Measurements from ENCODE around the gene COL25A1.
"Not testable (repeated sequence)": the region's sequence is repeated elsewhere in the genome, so short reads cannot be mapped to it uniquely, and the experiment has no call there.

The COL25A1 gene

DNA sequence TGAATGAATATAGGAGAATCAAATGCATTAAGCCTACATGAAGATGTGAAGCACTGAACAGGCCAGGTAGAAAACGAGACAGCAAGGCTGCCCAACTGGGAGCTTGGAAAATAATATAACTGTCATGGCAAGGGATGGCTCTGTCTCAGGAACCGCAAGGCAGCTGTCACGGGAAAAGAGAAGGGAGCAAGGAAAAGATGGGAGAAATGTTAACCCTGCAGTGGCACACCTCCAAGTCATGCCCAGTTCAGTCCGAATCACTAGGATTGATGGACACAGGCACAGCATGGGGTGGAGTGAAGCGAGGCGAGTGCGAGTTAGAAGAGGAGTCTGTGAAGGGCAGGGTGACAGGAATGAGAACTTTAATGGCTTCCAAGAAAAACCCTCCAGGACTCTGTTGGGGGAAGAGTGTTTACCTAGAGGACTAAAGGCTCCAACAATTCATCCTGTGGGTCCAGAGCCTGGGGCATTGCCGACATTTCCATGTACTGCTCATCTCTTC is 395.5 kb downstream of the COL25A1 start:
- DNase-seq (ENCODE audit: low read depth): no peak

DNA sequence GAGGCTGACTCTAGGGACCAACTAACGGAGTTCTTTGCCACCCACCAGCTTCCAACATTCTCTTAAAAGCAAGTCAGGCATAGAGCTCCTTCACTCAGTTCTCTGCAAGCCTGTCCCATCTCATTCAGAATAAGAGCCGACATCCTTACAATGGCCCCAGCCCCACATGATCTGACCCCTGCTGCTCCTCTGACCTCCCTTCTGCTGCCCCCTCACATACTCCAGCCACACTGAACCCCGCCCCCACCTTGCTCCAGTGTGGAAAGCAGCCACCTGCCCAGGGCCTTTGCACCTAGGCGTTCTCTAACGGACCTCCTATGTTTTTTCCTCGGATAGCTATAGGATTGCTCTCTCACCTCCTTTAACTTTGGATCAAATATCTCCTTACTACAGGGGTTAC is 396.5 kb downstream of the COL25A1 start:
- DNase-seq (ENCODE audit: low read depth): no peak

DNA sequence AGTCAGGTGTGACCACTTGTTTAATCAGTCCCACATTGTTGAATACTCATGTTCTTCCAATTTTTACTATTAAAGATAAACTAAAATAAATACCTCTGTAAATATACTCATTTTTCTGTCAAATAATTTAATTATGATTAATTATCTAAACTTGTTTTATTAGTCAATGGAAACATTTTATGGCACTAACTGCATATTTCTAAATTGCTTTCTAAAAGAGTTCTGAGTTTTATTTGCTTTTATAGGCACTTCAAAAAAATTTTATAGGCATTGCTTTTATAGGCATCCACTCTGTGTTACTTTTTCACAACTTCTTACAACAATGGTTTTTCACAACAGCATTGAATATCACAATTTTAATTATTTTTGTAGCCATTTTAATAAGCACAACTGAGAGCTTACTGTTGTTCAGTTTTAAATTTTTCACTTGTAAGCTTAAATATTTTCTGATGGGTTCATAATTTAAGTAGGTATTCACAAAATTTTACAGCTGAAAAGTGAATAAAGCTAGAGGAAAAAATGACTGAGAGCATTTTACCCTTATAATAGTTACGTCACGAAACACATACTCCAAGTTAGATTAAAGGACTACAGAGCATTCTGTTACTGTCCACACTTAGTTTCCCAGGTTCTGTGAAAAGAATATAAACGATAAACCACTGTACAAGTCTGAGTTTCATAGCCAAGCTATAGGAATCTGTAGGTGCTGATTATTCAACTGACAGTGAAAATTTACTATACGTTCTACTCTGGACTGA is 398.8 kb downstream of the COL25A1 start:
- no peak for DNase-seq (ENCODE audit: low read depth)

DNA sequence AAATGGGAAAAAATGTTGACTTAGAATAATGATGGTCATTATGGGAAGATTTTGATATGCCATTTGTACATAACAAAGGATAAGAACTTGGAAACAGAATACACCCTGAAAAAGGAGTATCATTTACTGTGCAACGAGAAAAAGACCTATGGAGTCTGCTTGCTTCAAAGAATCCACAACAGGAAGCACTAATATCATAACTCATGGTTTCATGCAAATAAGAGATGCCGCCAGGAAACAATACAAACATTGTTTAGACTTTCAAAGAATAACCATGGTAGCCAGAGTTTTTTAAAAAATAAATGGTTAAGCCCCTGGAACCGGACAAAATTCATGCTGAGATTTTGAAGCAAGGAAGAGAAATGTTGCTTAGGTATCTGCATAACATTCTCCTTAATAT is 399.7 kb downstream of the COL25A1 start:
- no peak for DNase-seq (ENCODE audit: low read depth)

DNA sequence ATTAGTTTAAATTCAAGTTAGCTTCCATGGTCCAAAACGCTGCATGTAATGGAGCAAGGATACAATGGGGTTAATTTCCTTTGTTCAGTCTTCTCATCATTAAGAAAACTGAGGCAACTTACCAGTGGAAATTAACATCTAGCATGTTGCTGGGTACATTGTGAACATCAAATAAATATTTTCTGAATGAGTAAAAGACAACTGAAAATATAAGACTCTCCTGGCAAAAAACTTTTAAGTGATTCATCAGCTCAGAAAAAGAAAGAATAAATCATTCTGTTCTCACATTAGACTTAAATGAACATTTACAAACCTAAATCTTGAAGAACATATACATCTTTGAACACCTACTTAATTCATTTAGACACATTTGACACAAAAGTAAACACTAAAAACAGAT is 401.2 kb downstream of the COL25A1 start:
- DNase-seq (ENCODE audit: low read depth): no peak

DNA sequence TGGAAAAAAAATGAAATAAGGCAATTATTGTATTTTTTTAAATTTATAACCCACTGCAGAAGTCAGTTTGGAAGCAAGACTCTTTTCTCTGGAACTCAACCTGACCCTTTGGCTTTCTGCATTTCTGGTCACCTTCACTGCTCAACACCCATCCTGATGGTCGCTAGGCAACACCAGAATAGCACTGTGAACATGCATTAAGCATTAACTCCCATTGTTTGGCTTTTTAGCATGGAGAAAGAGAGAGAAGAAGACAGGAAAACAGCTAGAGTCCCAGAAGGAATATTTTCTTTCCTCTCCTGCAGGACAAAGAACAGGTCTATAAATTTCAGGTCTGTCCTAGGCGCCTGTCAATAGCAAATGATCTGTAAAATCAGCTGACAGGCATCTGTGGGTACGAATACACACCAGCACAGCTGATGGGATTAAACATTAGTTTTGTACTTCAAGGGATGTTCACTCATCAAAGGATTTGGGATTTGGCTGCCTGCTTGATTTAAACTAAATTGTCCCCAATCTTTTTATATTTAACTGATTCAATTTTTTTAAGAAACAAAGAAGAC is 402.4 kb downstream of the COL25A1 start:
- no peak for DNase-seq (ENCODE audit: low read depth)

DNA sequence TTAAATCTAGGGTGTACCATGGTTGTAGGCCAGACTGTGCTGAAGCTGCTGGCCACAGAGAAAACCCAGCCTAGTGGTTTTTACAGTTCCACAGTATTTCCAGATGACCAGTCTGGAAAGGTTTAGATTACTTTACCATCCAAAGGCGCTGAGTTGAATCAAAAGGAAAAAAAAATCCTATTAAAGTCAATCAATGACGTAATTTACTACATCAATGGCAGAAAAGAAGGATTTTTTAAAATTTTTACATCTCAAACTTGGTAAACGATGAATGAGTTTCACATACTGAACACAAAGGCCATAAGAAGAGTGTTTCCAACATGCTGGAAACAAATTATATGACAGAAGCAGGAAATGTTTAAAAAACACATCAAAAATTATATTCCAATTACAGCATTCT is 409.0 kb downstream of the COL25A1 start:
- no peak for DNase-seq (ENCODE audit: low read depth)

DNA sequence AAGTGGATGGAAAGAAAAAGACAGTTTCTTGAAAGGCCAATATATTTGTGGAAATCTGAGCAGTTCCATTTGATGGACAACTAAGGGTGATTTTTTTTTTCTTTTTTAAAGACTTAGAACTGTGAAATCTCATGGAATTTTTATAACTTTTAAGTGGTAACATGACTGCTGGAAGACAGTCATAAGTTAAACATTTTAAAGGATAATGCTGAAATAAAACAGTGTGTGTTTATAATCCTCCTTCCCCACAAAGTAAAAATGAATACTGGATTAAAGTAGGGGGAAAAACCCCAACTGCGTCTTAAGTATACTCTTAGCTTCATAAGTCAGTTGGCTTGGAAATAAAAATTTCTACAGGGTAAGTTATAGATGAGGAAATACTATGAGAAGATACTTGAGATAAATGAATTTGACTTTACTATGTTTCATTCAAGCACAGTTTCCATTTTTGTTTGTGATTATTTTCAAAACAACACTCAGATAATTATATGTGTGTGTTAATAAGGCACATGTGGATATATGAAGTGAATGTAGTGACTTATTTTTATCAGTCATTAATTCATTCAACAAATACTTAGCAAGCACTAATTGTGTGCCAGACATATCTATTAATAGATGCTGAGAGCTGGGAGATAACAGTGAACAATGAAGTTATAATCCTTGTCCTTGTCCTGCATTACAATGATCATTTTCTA is 410.4 kb downstream of the COL25A1 start:
- no peak for DNase-seq (ENCODE audit: low read depth)

DNA sequence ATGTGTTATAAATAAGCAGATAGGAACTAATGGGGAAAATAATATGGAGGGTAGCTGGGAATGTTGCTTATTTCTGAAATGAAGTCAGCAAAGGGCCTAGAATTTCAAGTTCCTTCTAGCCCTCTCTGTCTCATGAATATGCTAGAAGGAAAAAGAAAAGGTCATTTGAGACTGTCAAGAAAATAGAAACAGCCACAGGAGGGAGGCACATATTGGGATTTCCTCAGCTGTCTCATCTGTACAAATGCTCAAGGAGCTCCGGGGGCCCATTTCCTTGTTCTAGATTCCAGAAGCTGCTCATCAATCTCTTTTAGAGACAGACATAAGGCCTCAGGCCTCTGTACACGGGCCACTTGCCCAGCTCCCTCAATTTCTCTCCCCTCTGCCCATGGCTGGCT is 412.0 kb downstream of the COL25A1 start:
- no peak for DNase-seq (ENCODE audit: low read depth)

DNA sequence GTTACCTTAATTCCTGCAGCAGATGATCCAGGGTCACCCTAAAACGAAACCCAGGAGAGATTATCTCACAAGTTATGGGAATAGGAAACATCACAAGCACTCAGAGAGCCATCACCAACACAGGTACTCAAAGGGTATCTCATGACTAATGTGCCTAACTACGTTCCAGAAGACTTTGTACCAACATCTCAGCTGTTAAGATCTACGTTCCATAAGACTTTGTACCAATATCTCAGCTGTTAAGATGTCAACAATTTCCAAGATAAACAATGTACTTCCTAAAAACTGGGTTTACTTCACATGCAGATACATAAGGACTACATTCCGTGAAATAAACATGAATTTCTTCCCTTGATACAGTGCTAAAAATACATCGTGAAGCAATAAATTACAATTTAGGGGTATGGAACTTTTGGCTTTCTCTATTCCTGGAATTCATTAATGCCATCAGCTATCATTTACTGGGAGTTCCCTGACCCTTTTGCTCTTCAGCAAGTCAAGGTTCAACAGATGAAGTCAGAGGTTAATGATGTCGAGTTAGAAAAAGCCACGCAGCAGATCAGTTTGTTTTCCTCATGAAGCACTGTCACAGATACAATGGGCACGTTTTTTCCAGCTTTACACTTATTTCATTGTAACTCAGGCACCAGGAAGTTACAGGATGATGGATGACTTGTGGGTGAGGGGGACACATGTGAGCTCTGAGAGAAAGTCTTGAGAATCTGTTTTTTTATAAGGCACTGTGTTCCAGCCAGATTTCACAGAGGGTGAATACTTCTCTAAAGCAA is 412.6 kb downstream of the COL25A1 start:
- DNase-seq (ENCODE audit: low read depth): no peak

DNA sequence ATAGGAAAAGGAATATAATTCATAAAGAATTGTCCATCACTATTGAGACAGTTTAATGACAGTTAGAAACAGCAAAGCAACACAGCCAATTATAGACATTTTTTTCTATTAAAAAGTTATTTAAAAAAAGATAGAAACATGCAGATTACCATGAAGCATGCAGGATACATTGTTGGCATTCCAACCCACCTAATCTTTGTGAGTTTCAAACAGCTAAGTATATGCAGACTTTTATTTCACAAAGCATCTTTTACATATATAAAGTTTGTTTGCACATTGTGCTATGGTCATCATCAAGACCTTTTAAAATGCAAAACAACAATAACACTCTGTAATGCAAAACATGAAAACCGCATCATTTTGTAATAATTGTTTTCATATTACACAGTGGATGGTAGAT is 413.7 kb downstream of the COL25A1 start:
- no peak for DNase-seq (ENCODE audit: low read depth)

DNA sequence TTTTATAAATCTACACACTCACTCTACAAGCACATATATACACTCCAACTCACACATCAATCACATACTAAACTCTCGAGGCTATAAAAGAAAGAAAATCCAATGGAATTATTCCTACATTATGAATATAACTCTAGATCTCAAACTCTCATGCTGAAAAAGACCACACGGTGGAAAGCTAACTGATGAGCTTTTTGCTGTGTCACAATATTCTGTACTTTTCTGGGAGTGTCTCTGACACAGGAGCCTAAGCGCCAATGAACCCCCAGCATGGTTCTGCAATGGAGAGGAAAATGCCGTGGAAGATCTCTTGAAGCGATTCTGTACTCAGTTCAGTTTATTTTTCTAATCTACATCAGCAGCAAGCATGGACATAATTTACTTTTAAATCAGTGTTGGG is 415.4 kb downstream of the COL25A1 start:
- no peak for DNase-seq (ENCODE audit: low read depth)

DNA sequence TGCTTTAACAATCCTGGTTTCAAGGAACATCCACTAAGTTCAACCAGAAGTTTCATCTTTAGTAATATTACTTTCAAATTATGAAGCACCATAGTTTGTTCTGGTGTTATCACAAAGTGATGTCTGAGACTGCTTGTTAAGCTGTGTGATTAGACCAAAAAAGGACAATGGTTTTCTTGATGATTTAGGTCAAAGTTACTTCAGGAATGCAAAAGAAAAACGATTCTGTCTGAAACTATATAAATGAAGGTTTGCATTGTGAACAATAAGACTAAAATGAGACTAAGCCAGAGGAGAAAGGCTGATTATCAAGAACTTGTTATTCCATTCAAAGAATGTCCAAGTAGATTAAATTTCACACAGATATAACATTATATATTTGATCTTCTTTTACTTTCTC is 417.2 kb downstream of the COL25A1 start:
- DNase-seq (ENCODE audit: low read depth): no peak

DNA sequence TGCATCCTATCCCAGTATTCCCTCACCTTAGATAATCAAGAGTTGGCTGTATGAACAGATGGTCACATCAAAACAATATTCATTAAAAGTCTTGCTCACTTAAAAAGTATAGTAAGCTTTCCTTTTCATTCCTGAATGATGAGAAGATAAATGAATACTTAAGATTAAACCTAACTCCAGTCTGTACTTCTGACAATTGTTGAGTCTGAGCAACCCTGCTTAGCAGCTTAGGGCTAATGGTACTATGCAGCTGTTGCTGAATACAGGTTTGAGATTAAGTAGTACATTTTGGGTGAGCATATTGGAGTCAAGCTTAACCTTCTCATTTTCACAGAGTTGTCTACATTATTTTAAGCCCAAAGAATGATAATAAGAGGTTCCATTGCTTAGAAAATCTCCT is 417.9 kb downstream of the COL25A1 start:
- no peak for DNase-seq (ENCODE audit: low read depth)

DNA sequence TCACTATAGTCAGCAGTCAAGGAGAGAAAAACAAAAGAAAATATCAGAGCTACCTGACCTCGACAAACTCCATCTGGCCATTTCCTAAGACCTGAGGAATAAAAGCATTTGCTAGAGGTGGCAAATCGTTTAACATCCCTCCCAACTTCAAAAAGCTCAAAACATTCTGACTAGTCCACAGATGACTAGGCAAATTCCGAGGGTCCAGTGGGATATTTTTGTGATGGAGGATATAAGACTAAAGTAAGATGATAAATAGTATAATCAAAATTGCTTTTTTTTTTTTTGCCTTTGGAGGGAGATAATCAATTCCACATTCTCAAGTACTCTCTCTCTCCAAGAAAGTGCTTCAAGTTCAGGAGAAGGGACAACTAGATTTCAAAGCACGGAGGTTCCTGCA is 420.5 kb downstream of the COL25A1 start:
- DNase-seq (ENCODE audit: low read depth): no peak

DNA sequence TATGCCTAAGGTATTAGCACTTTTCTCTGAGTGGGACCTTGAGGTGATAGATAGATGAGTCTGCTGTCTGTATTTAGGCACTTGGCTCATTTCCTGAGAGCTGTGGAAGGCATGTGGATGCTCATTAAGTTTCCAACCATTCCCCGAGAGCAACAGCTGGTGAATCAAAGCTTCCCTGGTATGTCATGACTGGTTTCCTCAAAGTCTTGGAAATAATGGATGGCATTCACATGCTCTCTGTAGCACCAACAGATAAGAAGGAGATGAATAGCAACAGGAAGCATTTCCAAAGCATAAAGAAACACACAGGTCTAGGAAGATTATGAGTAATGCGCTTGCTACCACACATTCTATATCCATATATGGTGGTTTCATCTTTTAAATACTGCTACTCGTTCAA is 421.3 kb downstream of the COL25A1 start:
- DNase-seq (ENCODE audit: low read depth): no peak

DNA sequence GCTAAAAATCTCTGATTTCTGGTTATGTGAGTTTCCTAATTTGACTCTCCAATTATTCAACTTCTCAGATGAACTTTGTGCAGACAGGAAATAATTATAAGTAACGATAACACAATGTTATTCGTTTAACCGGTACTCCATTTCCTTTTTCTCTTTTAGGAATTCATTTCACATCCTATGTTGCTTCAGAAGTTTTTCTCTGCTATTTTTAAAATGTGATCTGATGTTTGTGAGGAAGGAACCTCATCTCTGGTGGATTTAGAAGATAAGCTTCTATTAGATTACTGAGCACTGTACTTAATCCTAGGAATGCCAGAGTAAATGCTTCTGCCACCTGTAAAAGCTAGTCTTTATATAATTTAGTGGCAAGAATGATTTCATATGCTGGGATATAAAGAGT is 423.7 kb downstream of the COL25A1 start:
- no peak for DNase-seq (ENCODE audit: low read depth)

DNA sequence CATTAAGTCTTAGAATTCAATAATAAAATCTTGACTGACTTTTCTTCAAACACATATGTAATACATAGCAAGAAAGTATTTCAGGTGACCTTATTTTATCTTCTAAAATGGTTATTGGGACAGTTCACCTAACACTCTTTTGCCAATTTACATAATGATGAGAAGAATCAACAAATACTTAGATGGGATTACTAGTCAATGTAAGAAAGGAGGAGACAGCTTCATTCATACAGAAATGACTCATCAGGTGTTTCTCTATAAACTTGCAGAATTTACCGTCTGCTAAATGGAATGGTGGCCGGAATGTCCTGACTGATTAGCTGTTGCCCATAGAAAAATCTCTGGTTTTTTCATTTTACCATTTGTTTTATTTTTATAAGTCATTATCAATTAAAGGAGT is 424.6 kb downstream of the COL25A1 start:
- DNase-seq (ENCODE audit: low read depth): no peak

DNA sequence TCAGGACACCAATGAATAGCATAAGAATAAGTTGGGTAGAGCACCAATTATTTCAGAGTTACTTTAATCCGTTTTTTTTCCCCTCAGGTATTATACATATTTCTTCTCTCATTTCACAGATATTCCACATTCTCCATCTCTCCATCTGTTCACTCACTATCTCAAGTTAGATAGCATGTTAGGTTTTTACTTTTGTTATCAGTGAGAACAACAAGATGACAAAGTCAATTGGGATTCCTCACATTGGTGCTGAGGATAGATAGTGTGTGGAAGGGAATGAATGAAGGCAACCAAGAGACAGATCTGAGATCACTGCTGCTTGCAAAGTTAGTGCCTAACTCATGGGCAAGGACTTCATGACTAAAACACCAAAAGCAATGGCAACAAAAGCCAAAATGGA is 427.7 kb downstream of the COL25A1 start:
- DNase-seq (ENCODE audit: low read depth): no peak

DNA sequence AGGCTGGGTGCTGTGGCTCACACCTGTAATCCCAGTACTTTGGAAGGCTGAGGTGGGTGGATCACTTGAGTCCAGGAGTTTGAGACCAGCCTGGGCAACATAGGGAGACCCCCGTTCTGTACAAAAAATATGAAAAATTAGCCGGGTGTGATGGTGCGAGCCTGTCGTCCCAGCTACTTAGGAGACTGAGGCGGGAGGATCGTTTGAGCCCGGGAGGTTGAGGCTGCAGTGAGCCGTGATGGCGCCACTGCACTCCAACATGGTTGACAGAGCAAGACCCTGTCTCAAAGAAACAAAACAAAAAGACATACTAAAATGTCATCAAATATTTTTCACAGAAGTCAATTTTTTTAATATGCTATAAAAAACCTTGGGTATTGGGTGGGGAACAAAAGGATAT is 432.5 kb downstream of the COL25A1 start:
- DNase-seq (ENCODE audit: low read depth): not testable (repeated sequence)

DNA sequence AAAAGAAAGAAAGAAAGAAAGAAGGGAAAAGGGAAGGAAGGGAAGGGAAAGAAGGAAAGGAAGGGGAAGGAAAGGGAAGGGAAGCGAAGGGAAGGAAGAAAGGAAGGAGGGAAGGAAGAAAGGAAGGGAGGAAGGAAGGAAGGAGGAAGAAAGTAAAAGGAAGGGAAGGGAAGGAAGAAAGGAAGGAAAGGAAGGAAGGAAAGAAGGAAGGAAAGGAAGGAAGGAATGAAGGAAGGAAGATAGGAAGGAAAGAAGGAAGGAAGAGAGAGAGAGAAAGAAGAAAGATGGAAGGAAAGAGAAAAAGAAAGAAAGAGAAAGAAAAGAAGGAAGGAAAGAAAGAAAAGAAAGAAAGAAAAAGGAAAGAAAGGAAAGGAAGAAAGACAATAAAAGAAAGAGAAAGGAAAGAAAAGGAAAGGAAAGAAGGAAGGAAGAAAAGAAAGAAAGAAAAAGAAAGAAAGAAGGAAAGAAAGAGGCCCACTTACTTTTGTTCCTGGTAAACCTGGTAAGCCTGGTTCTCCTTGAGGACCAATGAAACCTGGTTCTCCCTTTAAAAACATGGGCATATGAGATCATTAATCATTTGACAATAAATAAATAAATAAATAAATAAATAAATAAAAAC is 433.7 kb downstream of the COL25A1 start:
- no peak for DNase-seq (ENCODE audit: low read depth)

DNA sequence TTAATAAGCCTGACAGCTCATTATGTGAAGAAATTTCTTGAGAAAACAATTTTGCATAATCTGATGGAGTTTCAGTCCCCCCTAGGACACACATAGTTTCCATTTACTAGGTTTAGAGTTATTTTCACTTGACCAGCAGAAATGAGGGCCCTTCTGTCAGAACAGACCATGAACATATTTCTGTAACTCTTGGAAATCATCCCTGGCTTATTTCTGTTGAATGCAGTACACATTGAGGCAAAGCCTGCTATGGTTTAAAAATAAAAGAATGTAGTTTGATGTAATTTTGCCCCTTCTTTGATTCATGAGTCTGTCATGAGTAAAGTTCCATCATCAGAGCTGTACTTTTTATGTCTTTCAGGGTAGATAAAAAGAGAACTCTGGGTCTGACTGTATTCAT is 435.0 kb downstream of the COL25A1 start:
- DNase-seq (ENCODE audit: low read depth): no peak

Data from stimulated activated CD8-positive, alpha-beta memory T cell treated with anti-CD3 and anti-CD28 coated beads, Interleukin-12 subunit alpha, Interleukin-12 subunit beta, amount 100 ng/mL, for 4 hours (primary cell).